Spleen (tissue), 7 donors: ENCODE data around the gene DAPK1.

Experiments
- POLR2A ChIP-seq, 3 donors: fragments of 450-650 bp; IDR thresholded peaks; one replicate each; pipeline ENCODE4 v1.5.1; 2017; ENCODE audit warnings: antibody characterized with exemption in 3 of 3, mild to moderate bottlenecking in 1 of 3
- POLR2AphosphoS5 ChIP-seq, 3 donors: sonication (generic); formaldehyde crosslinking; IDR thresholded peaks; one replicate each; pipeline ENCODE4 v1.5.1; 2017; ENCODE audit warnings: antibody characterized with exemption in 3 of 3
- TF ChIP-seq, protein P1 (sequence below), 11 experiments: fragments of 200-600 bp in 7 of 11; fragments of 450-650 bp in 4 of 11; sonication (generic) in 4 of 11; IDR thresholded peaks in 8 of 11; conservative IDR thresholded peaks in 3 of 11; 1 replicate in 7 of 11; 2 replicates in 4 of 11; pipeline versions ENCODE4 v1.4.0 to v1.8.0; 2016 to 2021; ENCODE audit warnings: antibody characterized with exemption in 11 of 11, inconsistent platforms in 4 of 11, mild to moderate bottlenecking in 1 of 11
- donor health status: DM: no; HTN: no; CAD: no; lungs with moderate emphysema.
- donor health status: DM: no; HTN: no; CAD: no.
- donor health status: DM: no; HTN: no; CAD: no.

DNA sequence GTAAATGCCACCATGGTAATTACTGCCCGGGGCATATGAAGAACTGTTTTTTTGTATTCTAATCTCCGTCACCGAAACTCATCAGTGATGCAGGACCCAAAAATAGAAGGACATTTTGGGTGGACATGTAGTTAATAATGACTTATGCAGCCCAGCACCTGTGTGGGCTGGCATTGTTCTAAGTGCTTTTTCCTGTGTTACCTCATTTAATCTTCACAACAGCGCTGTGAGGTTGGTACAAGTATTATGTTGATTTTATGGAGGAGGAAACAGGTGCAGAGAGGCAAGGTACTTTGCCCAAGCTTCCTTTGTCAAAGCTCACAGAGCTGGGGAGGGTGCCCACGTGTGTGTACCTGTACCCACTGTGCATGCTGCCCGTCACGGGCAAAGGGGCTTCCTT lies 58.4 kb downstream of the DAPK1 start:
- TF ChIP-seq, protein P1, sequence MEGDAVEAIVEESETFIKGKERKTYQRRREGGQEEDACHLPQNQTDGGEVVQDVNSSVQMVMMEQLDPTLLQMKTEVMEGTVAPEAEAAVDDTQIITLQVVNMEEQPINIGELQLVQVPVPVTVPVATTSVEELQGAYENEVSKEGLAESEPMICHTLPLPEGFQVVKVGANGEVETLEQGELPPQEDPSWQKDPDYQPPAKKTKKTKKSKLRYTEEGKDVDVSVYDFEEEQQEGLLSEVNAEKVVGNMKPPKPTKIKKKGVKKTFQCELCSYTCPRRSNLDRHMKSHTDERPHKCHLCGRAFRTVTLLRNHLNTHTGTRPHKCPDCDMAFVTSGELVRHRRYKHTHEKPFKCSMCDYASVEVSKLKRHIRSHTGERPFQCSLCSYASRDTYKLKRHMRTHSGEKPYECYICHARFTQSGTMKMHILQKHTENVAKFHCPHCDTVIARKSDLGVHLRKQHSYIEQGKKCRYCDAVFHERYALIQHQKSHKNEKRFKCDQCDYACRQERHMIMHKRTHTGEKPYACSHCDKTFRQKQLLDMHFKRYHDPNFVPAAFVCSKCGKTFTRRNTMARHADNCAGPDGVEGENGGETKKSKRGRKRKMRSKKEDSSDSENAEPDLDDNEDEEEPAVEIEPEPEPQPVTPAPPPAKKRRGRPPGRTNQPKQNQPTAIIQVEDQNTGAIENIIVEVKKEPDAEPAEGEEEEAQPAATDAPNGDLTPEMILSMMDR (IDR thresholded peaks at IDR 0.05 in 8 of 11, conservative IDR thresholded peaks at IDR 0.05 in 3 of 11) = no peak
- no peak for TF ChIP-seq POLR2A (IDR thresholded peaks at IDR 0.05)
- TF ChIP-seq POLR2AphosphoS5 (IDR thresholded peaks at IDR 0.05) = no peak
